ENCODE data around the gene TRIM54. TPM values are rescaled to one million over a fixed set of nuclear protein-coding genes. Genes with fewer than 3 reads are reported as not detected.

TRIM54 gene
- total and polyA plus RNA-seq, 4 donors = 0.03 TPM; not detected in 3

DNA sequence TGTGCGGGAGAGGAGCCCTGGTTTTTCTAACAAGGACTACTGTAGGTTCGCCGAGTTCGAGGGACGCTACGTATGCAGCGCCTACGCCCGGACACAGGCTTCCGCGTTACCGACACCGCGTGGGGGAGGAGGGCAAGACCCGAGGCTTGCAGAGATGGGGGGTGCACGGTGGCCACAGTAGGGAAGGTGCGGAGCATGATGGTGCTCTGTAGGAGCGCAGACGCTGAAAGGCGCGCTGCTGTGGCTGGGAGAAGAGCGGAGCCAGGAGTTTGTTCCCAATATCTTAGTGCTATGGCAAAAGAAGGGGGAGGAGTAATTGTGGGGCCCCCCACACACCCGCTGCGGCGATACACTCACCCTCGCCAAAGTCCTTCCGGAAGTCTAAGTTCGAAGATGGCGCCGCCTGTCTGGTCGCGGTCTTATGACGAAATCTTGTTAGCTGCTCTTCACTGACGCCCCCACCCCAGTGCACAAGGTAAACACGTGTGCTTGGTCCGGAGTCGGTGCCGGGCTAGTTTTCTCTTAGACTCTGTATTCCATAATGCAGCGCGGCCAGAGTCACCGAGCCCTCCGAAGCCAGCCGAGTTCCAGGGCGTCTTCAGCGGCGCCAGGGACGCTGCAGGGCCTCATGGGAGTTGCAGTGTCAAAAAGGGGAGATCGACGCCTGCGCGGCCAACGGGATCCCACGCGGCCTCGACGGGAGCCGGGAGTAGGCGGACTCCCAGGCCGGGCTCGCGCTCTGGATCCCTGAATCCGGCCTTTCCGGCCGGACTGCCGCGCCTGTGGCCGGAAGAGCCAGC lies 74.4 kb downstream of the TRIM54 start, which contains the start of gene GTF3C2 (continued):
- peak; percentile 79 for TF ChIP-seq REST (IDR thresholded peaks at IDR 0.05)

Other genes starting within 250 kb of the TRIM54 start
- 10 to 100 TPM; 17.1 to 48.4 TPM for gene TMEM214, start 249.5 kb upstream of the TRIM54 start, total RNA-seq
- 10 to 100 TPM; 28.3 to 53.4 TPM for gene TMEM214, start 249.5 kb upstream of the TRIM54 start, polyA plus RNA-seq
- 1 to 10 TPM; 4.7 to 9.0 TPM for gene AGBL5, start 230.8 kb upstream of the TRIM54 start, total RNA-seq
- gene AGBL5, start 230.8 kb upstream of the TRIM54 start, polyA plus RNA-seq = 1 to 10 TPM; 3.2 to 5.0 TPM
- gene OST4, start 210.8 kb upstream of the TRIM54 start, total RNA-seq = 100 to 1,000 TPM in 1 of 2 donors, 10 to 100 TPM in 1; 94.8 to 186 TPM
- gene OST4, start 210.8 kb upstream of the TRIM54 start, polyA plus RNA-seq = 100 to 1,000 TPM; 227 to 377 TPM
- gene EMILIN1, start 203.8 kb upstream of the TRIM54 start, total RNA-seq = 10 to 100 TPM; 24.8 to 26.1 TPM
- gene EMILIN1, start 203.8 kb upstream of the TRIM54 start, polyA plus RNA-seq = 10 to 100 TPM in 1 of 2 donors, 1 to 10 TPM in 1; 3.4 to 23.1 TPM
- 100 to 1,000 TPM in 1 of 2 donors, 10 to 100 TPM in 1; 26.1 to 152 TPM for gene KHK, start 195.7 kb upstream of the TRIM54 start, total RNA-seq
- gene KHK, start 195.7 kb upstream of the TRIM54 start, polyA plus RNA-seq = 100 to 1,000 TPM; 223 to 462 TPM
- 10 to 100 TPM in 1 of 2 donors, under 1 TPM in 1; 0.98 to 10.3 TPM for gene CGREF1, start 163.3 kb upstream of the TRIM54 start, total RNA-seq
- 10 to 100 TPM; 13.0 to 16.1 TPM for gene CGREF1, start 163.3 kb upstream of the TRIM54 start, polyA plus RNA-seq
- gene ABHD1, start 158.6 kb upstream of the TRIM54 start, total RNA-seq = under 1 TPM; 0.09 to 0.67 TPM
- 1 to 10 TPM in 1 of 2 donors, under 1 TPM in 1; 0.54 to 2.0 TPM for gene ABHD1, start 158.6 kb upstream of the TRIM54 start, polyA plus RNA-seq
- gene PREB, start 147.8 kb upstream of the TRIM54 start, total RNA-seq = 10 to 100 TPM; 21.5 to 81.4 TPM
- gene PREB, start 147.8 kb upstream of the TRIM54 start, polyA plus RNA-seq = 10 to 100 TPM; 40.3 to 98.4 TPM
- not detected for gene PRR30, start 143.0 kb upstream of the TRIM54 start, total RNA-seq
- not detected for gene PRR30, start 143.0 kb upstream of the TRIM54 start, polyA plus RNA-seq
- gene TCF23, start 133.4 kb upstream of the TRIM54 start, total RNA-seq = under 1 TPM; under 0.01 to 0.05 TPM
- under 1 TPM in 1 of 2 donors, not detected in 1; 0.02 TPM for gene TCF23, start 133.4 kb upstream of the TRIM54 start, polyA plus RNA-seq
- gene ATRAID, start 70.4 kb upstream of the TRIM54 start, total RNA-seq = 10 to 100 TPM; 44.9 to 48.6 TPM
- gene ATRAID, start 70.4 kb upstream of the TRIM54 start, polyA plus RNA-seq = 10 to 100 TPM; 49.3 to 77.5 TPM
- 100 to 1,000 TPM in 1 of 2 donors, 10 to 100 TPM in 1; 12.5 to 100 TPM for gene SLC5A6, start 70.2 kb upstream of the TRIM54 start, total RNA-seq
- gene SLC5A6, start 70.2 kb upstream of the TRIM54 start, polyA plus RNA-seq = 100 to 1,000 TPM in 1 of 2 donors, 10 to 100 TPM in 1; 46.0 to 217 TPM
- 10 to 100 TPM; 18.7 to 23.2 TPM for gene CAD, start 65.1 kb upstream of the TRIM54 start, total RNA-seq
- gene CAD, start 65.1 kb upstream of the TRIM54 start, polyA plus RNA-seq = 1 to 10 TPM; 6.3 to 8.4 TPM
- not detected for gene SLC30A3, start 19.4 kb upstream of the TRIM54 start, total RNA-seq
- gene SLC30A3, start 19.4 kb upstream of the TRIM54 start, polyA plus RNA-seq = under 1 TPM in 1 of 2 donors, not detected in 1; 0.20 TPM
- not detected for gene DNAJC5G, start 7.0 kb upstream of the TRIM54 start, total RNA-seq
- gene DNAJC5G, start 7.0 kb upstream of the TRIM54 start, polyA plus RNA-seq = not detected
- gene UCN, start 26.0 kb downstream of the TRIM54 start, total RNA-seq = under 1 TPM in 1 of 2 donors, not detected in 1; 0.25 TPM
- gene UCN, start 26.0 kb downstream of the TRIM54 start, polyA plus RNA-seq = under 1 TPM; 0.42 to 0.83 TPM
- 10 to 100 TPM; 13.9 to 29.6 TPM for gene MPV17, start 40.7 kb downstream of the TRIM54 start, total RNA-seq
- gene MPV17, start 40.7 kb downstream of the TRIM54 start, polyA plus RNA-seq = 10 to 100 TPM; 17.7 to 26.0 TPM
- 10 to 100 TPM; 16.4 to 20.6 TPM for gene GTF3C2, start 74.3 kb downstream of the TRIM54 start, total RNA-seq
- 10 to 100 TPM in 1 of 2 donors, 1 to 10 TPM in 1; 9.7 to 13.0 TPM for gene GTF3C2, start 74.3 kb downstream of the TRIM54 start, polyA plus RNA-seq
- 10 to 100 TPM; 10.5 to 18.9 TPM for gene EIF2B4, start 87.9 kb downstream of the TRIM54 start, total RNA-seq
- gene EIF2B4, start 87.9 kb downstream of the TRIM54 start, polyA plus RNA-seq = 10 to 100 TPM; 22.6 to 25.8 TPM
- gene SNX17, start 88.2 kb downstream of the TRIM54 start, total RNA-seq = 10 to 100 TPM; 53.7 to 65.3 TPM
- 10 to 100 TPM; 57.7 to 60.5 TPM for gene SNX17, start 88.2 kb downstream of the TRIM54 start, polyA plus RNA-seq
- gene ZNF513, start 98.3 kb downstream of the TRIM54 start, total RNA-seq = 1 to 10 TPM; 7.9 to 9.3 TPM
- 10 to 100 TPM in 1 of 2 donors, 1 to 10 TPM in 1; 2.9 to 11.2 TPM for gene ZNF513, start 98.3 kb downstream of the TRIM54 start, polyA plus RNA-seq
- 10 to 100 TPM; 28.9 to 45.5 TPM for gene PPM1G, start 127.2 kb downstream of the TRIM54 start, total RNA-seq
- gene PPM1G, start 127.2 kb downstream of the TRIM54 start, polyA plus RNA-seq = 10 to 100 TPM; 26.4 to 37.3 TPM
- gene NRBP1, start 146.2 kb downstream of the TRIM54 start, total RNA-seq = 10 to 100 TPM; 51.5 to 56.9 TPM
- 10 to 100 TPM; 34.3 to 40.5 TPM for gene NRBP1, start 146.2 kb downstream of the TRIM54 start, polyA plus RNA-seq
- gene KRTCAP3, start 160.0 kb downstream of the TRIM54 start, total RNA-seq = 1 to 10 TPM; 1.8 to 2.8 TPM
- 10 to 100 TPM in 1 of 2 donors, 1 to 10 TPM in 1; 6.7 to 12.7 TPM for gene KRTCAP3, start 160.0 kb downstream of the TRIM54 start, polyA plus RNA-seq
- 1 to 10 TPM; 9.7 to 9.8 TPM for gene IFT172, start 207.3 kb downstream of the TRIM54 start, total RNA-seq
- 1 to 10 TPM; 2.6 to 2.9 TPM for gene IFT172, start 207.3 kb downstream of the TRIM54 start, polyA plus RNA-seq
- 10 to 100 TPM; 11.4 to 51.0 TPM for gene FNDC4, start 212.8 kb downstream of the TRIM54 start, total RNA-seq
- 100 to 1,000 TPM in 1 of 2 donors, 10 to 100 TPM in 1; 32.6 to 165 TPM for gene FNDC4, start 212.8 kb downstream of the TRIM54 start, polyA plus RNA-seq
- gene GCKR, start 214.4 kb downstream of the TRIM54 start, total RNA-seq = 100 to 1,000 TPM in 1 of 2 donors, 1 to 10 TPM in 1; 9.6 to 173 TPM
- gene GCKR, start 214.4 kb downstream of the TRIM54 start, polyA plus RNA-seq = 10 to 100 TPM; 71.0 to 87.8 TPM